PC-9 (cell line): ENCODE results near the gene ATP8B3. TPM values are rescaled to one million over a fixed set of nuclear protein-coding genes. Genes with fewer than 3 reads are reported as not detected.

Experiments
- BruUV-seq: library from RNA; stranded (reverse); fragments of 400-500 nt; replicated peaks from 2 replicates; lab custom pipeline; 2021; lab: Mats Ljungman, UMichigan
- CTCF ChIA-PET: fragments of 300-600 bp; sonication (Branson Sonifier 250); formaldehyde crosslinking; loops from one replicate; lab custom pipeline; 2022; ENCODE audit warnings: antibody characterized with exemption; lab: Charles Lee
- POLR2A ChIA-PET: fragments of 300-600 bp; sonication (Branson Sonifier 250); formaldehyde crosslinking; loops from one replicate; lab custom pipeline; 2022; ENCODE audit warnings: antibody characterized with exemption; ENCODE audit not compliant: unreplicated experiment; lab: Charles Lee
- DNase-seq, 2 experiments: peaks; one replicate each; pipeline versions ENCODE4 v3.0.0 to v3.0.0-alpha.2; 2015 to 2022; ENCODE audit warnings: mixed read lengths in 1 of 2
- H2AFZ ChIP-seq: fragments of 200-600 bp; sonication (generic); 2 replicates; pipeline ENCODE4 v1.8.1; 2017; ENCODE audit warnings: antibody characterized with exemption
- H3F3A ChIP-seq: fragments of 200-600 bp; sonication (generic); 2 replicates; pipeline ENCODE4 v1.8.1; 2017; ENCODE audit warnings: antibody characterized with exemption, mild to moderate bottlenecking, low read depth; ENCODE audit not compliant: insufficient read depth
- H3K27ac ChIP-seq: fragments of 200-600 bp; sonication (generic); 2 replicates; pipeline ENCODE4 v1.6.1; 2016; ENCODE audit warnings: mixed run types
- H3K27me3 ChIP-seq: fragments of 200-600 bp; sonication (generic); 2 replicates; pipeline ENCODE4 v1.6.1; 2016; ENCODE audit warnings: low read depth, mixed run types; ENCODE audit not compliant: insufficient read depth
- H3K36me3 ChIP-seq: fragments of 200-600 bp; sonication (generic); 2 replicates; pipeline ENCODE4 v1.6.1; 2016; ENCODE audit warnings: low read depth, mixed run types
- H3K4me1 ChIP-seq: fragments of 200-600 bp; sonication (generic); replicated peaks from 2 replicates; pipeline ENCODE4 v1.6.1; 2016; ENCODE audit warnings: mixed run types; ENCODE audit not compliant: insufficient read depth
- H3K4me2 ChIP-seq: fragments of 200-600 bp; sonication (generic); 2 replicates; pipeline ENCODE4 v1.6.1; 2017; ENCODE audit warnings: mixed run types
- H3K4me3 ChIP-seq: fragments of 200-600 bp; sonication (generic); 2 replicates; pipeline ENCODE4 v1.6.1; 2016; ENCODE audit warnings: mixed run types
- H3K79me2 ChIP-seq: fragments of 200-600 bp; sonication (generic); 2 replicates; pipeline ENCODE4 v1.6.1; 2017; ENCODE audit warnings: low read depth, mixed run types
- H3K9me2 ChIP-seq: fragments of 200-600 bp; sonication (generic); 2 replicates; pipeline ENCODE4 v1.8.1; 2017; ENCODE audit warnings: mild to moderate bottlenecking; ENCODE audit not compliant: insufficient read depth
- H3K9me3 ChIP-seq: fragments of 200-600 bp; sonication (generic); 2 replicates; pipeline ENCODE4 v1.8.1; 2016; ENCODE audit warnings: low read depth; ENCODE audit not compliant: insufficient read depth
- H4K20me1 ChIP-seq: fragments of 200-600 bp; sonication (generic); 2 replicates; pipeline ENCODE4 v1.8.1; 2017; ENCODE audit not compliant: insufficient read depth
- EZH2 ChIP-seq: fragments of 200-600 bp; sonication (generic); IDR thresholded peaks from 2 replicates; pipeline ENCODE4 v1.8.0; 2017; ENCODE audit warnings: antibody characterized with exemption, low read depth
- intact Hi-C: fragments of 100-400 bp; cut with micrococcal nuclease; formaldehyde crosslinking; loops from one replicate; pipeline ENCODE4 v1.10.0; 2022; ENCODE audit not compliant: unreplicated experiment
- total RNA-seq: library from RNA; stranded (reverse); gene quantifications from 2 replicates; pipeline ENCODE4 v1.2.3, GENCODE V29; 2021
- TF ChIP-seq, protein P1 (sequence below): fragments of 200-600 bp; sonication (generic); conservative IDR thresholded peaks from 2 replicates; pipeline ENCODE4 v1.6.1; 2017; ENCODE audit warnings: mixed run types, antibody characterized with exemption, mild to moderate bottlenecking, moderate library complexity

ATP8B3 gene
- total RNA-seq, 1 experiment from 2014 or later = 8.3 TPM

DNA sequence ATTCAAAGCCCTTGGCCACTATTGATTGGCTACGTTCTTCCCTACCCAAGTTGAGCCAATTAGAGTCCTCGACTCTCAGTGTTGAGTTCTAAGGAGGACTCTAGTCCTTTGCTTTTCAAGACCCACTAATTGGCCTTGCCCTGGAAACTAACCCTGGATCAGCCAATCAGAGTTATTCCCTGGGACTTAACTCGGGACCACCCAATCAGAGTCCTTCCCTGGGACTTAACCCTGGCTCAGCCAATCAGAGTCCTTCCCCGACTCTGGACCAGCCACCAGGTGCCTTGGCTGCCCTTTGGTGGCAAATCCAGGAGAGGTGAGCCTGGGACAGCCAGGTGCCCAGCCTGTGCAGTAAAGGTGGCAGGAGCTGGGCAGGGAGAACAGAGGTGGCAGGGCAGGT is 28.7 kb downstream of the ATP8B3 start:
- H3K9me2 ChIP-seq = no peaks in the 10 kb centered on the region
- POLR2A ChIA-PET = no interaction called here
- H3K79me2 ChIP-seq = no peaks in the 10 kb centered on the region
- intact Hi-C loops = no loop called here
- TF ChIP-seq EZH2 = no peak
- TF ChIP-seq, protein P1, sequence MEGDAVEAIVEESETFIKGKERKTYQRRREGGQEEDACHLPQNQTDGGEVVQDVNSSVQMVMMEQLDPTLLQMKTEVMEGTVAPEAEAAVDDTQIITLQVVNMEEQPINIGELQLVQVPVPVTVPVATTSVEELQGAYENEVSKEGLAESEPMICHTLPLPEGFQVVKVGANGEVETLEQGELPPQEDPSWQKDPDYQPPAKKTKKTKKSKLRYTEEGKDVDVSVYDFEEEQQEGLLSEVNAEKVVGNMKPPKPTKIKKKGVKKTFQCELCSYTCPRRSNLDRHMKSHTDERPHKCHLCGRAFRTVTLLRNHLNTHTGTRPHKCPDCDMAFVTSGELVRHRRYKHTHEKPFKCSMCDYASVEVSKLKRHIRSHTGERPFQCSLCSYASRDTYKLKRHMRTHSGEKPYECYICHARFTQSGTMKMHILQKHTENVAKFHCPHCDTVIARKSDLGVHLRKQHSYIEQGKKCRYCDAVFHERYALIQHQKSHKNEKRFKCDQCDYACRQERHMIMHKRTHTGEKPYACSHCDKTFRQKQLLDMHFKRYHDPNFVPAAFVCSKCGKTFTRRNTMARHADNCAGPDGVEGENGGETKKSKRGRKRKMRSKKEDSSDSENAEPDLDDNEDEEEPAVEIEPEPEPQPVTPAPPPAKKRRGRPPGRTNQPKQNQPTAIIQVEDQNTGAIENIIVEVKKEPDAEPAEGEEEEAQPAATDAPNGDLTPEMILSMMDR = no peak
- no TSS peak for BruUV-seq
- H3K4me2 ChIP-seq = no peak overlapping the region
- H3K9me3 ChIP-seq = no peaks in the 10 kb centered on the region; the same call in 1 of the 2 replicates
- H2AFZ ChIP-seq = no peak overlapping the region
- 0 out of 2 replicates have a peak, but pooled peaks cover 8% of the 10 kb centered on the region for H3K27me3 ChIP-seq
- no peaks in the 10 kb centered on the region for H3K4me1 ChIP-seq
- H3F3A ChIP-seq = no peaks in the 10 kb centered on the region
- H4K20me1 ChIP-seq = no peaks in the 10 kb centered on the region
- H3K4me3 ChIP-seq = no peak overlapping the region
- no peak overlapping the region for H3K27ac ChIP-seq
- no peak for DNase-seq
- CTCF ChIA-PET = no interaction called here
- no peaks in the 10 kb centered on the region for H3K36me3 ChIP-seq

DNA sequence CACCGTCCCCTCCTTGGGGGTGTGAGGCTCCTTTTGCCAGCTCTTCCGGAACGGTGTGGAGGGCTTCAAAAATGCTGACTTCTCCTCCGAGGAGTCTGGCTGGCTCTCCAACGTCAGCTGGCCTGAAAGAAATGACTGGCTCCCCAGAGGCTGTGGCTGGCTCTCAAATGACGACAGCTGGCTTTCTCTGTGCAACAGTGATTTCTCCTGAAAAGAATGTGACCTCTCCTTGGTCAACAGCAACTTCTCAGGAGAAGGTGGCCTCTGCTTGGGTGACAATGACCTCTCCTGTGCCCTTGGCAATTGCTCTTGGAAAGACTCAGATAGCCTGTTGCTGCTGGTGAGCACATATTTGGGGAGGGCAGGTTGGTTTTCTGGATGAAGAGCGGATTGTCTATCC is 29.6 kb downstream of the ATP8B3 start:
- H3K9me2 ChIP-seq = no peaks in the 10 kb centered on the region
- H4K20me1 ChIP-seq = no peaks in the 10 kb centered on the region
- no peak overlapping the region for H3K4me2 ChIP-seq
- no peak overlapping the region for H2AFZ ChIP-seq
- H3K4me1 ChIP-seq = no peaks in the 10 kb centered on the region
- 0 out of 2 replicates have a peak, but pooled peaks cover 8% of the 10 kb centered on the region for H3K27me3 ChIP-seq
- no peaks in the 10 kb centered on the region for H3K79me2 ChIP-seq
- no peaks in the 10 kb centered on the region for H3F3A ChIP-seq
- intact Hi-C loops = no loop called here
- POLR2A ChIA-PET = no interaction called here
- no TSS peak for BruUV-seq
- no peak overlapping the region for H3K4me3 ChIP-seq
- no peaks in the 10 kb centered on the region for H3K36me3 ChIP-seq
- no peak for TF ChIP-seq EZH2
- TF ChIP-seq, protein P1 = no peak
- H3K9me3 ChIP-seq = no peaks in the 10 kb centered on the region; the same call in 1 of the 2 replicates
- H3K27ac ChIP-seq = no peak overlapping the region
- no peak for DNase-seq
- CTCF ChIA-PET = no interaction called here

DNA sequence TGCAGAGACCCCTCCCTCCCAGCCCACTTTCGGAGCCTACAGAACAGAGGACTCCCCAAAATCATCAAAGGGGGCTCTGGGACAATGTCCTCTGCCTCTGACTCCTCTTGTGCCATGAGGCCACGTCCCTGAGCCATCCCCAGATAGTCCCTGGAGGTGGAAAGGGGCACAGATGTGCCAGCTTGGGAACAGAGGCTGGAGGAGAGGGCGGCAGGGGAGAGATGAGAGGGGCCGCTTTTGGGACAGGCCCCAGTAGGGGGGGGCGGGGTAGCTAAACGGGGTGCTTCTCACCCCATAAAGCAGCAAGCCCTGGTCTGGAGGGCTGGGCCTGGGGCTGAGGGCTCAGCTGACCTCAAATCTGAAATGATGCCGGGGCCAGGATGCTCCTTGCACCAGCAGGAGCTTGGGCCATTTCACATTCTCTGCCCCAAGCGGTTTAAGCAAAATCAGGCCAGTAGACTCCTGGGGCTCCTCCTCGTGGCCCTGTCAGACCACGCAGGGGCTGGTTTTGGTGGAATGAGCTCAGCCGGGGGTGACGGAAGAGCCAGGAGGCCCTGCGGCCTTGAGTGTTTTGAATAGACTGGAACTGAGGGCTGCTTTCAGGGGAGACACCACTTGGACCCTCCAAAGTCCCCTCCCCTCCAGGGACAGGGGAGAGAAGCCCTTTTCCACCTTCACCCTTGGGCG is 31.7 kb downstream of the ATP8B3 start:
- Histone ChIP-seq H3K9me3 (no peaks in the 10 kb centered on the region; the same call in 1 of the 2 replicates), H3K4me3 (no peak overlapping the region), H4K20me1 (no peaks in the 10 kb centered on the region), H3F3A (no peaks in the 10 kb centered on the region), H3K4me2 (no peak overlapping the region), H3K36me3 (no peaks in the 10 kb centered on the region), H3K79me2 (no peaks in the 10 kb centered on the region), H3K9me2 (no peaks in the 10 kb centered on the region), H3K27me3 (0 out of 2 replicates have a peak, but pooled peaks cover 8% of the 10 kb centered on the region), H2AFZ (no peak overlapping the region), H3K4me1 (no peaks in the 10 kb centered on the region), H3K27ac (no peak overlapping the region)
- no peak for TF ChIP-seq EZH2
- TF ChIP-seq, protein P1 = no peak
- intact Hi-C loops = no loop called here
- DNase-seq = peak in 1 of 2 experiments; percentile 36
- BruUV-seq = no TSS peak
- ChIA-PET POLR2A (no interaction called here), CTCF (interaction anchor here (0.6 kb wide), 1 partner anchor 18 kb away, joined by 3 read pairs; no protein-coding TSS in a partner anchor)
